Stomach smooth muscle (tissue), 2 donors: ENCODE data around the gene HAPLN2.
A peak's percentile ranks its signal among the peaks of the same experiment; 100 is the strongest.

ENCODE experiments used
- H3K27ac ChIP-seq: one replicate; pipeline ENCODE4 v1.7.0; 2013; ENCODE audit warnings: mild to moderate bottlenecking, low read length, inconsistent platforms
- H3K27me3 ChIP-seq, 2 donors: one replicate each; pipeline ENCODE4 v1.7.0; 2013; ENCODE audit warnings: low read length in 2 of 2; ENCODE audit not compliant: insufficient read depth in 2 of 2, control insufficient read depth in 1 of 2
- H3K36me3 ChIP-seq, 2 donors: one replicate each; pipeline ENCODE4 v1.7.0; 2013; ENCODE audit warnings: low read length in 2 of 2; ENCODE audit not compliant: control insufficient read depth in 2 of 2, insufficient read depth in 2 of 2
- H3K4me1 ChIP-seq: one replicate; pipeline ENCODE4 v1.7.0; 2013; ENCODE audit warnings: low read length; ENCODE audit not compliant: control insufficient read depth, insufficient read depth
- H3K4me3 ChIP-seq, 2 donors: one replicate each; pipeline ENCODE4 v1.7.0; 2013; ENCODE audit warnings: low read length in 2 of 2
- H3K9ac ChIP-seq, 2 donors: one replicate each; pipeline ENCODE4 v1.7.0; 2013; ENCODE audit warnings: low read length in 2 of 2, mild to moderate bottlenecking in 1 of 2
- H3K9me3 ChIP-seq, 2 donors: one replicate each; pipeline ENCODE4 v1.7.0; 2013; ENCODE audit warnings: low read length in 2 of 2; ENCODE audit not compliant: control insufficient read depth in 2 of 2
- donor health status: healthy.
- donor health status: Pancreatic carcinoma.

HAPLN2 gene

DNA sequence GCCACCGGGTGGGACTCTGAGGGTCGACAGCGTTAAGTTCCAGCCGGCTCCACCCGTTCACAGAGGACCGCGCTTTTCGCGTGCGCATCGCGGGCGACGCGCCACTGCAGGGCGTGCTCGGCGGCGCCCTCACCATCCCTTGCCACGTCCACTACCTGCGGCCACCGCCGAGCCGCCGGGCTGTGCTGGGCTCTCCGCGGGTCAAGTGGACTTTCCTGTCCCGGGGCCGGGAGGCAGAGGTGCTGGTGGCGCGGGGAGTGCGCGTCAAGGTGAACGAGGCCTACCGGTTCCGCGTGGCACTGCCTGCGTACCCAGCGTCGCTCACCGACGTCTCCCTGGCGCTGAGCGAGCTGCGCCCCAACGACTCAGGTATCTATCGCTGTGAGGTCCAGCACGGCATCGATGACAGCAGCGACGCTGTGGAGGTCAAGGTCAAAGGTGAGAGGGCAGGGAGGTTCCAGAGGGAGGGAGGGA lies 27.6 kb downstream of the HAPLN2 start:
- Histone ChIP-seq H3K9me3 (no peaks in the 10 kb centered on the region), H3K4me3 (no peak overlapping the region), H3K27ac (no peak overlapping the region), H3K9ac (no peak overlapping the region), H3K4me1 (peaks cover 7% of the 10 kb centered on the region), H3K36me3 (no peaks in the 10 kb centered on the region), H3K27me3 (peaks cover 55 to 57% of the 10 kb centered on the region in 2 donors)

DNA sequence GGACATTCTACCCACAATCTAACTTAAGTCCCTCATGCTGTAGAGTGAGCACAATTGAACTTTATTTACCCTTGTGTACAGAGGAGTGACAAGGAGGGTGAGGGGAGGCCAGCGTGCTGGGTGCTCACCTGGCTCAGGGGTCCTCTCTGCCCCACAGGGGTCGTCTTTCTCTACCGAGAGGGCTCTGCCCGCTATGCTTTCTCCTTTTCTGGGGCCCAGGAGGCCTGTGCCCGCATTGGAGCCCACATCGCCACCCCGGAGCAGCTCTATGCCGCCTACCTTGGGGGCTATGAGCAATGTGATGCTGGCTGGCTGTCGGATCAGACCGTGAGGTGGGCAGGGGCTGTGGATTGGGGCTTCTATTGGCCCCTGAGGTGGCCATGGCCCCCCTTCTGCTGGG lies 28.1 kb downstream of the HAPLN2 start:
- H3K4me3 ChIP-seq = no peak overlapping the region
- H3K27me3 ChIP-seq = peaks cover 51 to 59% of the 10 kb centered on the region in 2 donors
- H3K36me3 ChIP-seq = no peaks in the 10 kb centered on the region
- no peaks in the 10 kb centered on the region for H3K9me3 ChIP-seq
- peaks cover 2% of the 10 kb centered on the region for H3K4me1 ChIP-seq
- no peak overlapping the region for H3K9ac ChIP-seq
- H3K27ac ChIP-seq = no peak overlapping the region

DNA sequence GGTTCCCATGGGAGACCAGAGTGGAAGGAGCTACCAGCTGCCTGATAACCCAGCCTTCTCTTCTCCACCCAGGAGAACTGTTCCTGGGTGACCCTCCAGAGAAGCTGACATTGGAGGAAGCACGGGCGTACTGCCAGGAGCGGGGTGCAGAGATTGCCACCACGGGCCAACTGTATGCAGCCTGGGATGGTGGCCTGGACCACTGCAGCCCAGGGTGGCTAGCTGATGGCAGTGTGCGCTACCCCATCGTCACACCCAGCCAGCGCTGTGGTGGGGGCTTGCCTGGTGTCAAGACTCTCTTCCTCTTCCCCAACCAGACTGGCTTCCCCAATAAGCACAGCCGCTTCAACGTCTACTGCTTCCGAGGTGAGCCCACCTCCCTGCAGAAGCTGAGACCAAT lies 29.3 kb downstream of the HAPLN2 start:
- Histone ChIP-seq H3K36me3 (no peaks in the 10 kb centered on the region), H3K4me1 (no peaks in the 10 kb centered on the region), H3K4me3 (no peak overlapping the region), H3K27me3 (peaks cover 42 to 51% of the 10 kb centered on the region in 2 donors), H3K27ac (no peak overlapping the region), H3K9me3 (no peaks in the 10 kb centered on the region), H3K9ac (no peak overlapping the region)

DNA sequence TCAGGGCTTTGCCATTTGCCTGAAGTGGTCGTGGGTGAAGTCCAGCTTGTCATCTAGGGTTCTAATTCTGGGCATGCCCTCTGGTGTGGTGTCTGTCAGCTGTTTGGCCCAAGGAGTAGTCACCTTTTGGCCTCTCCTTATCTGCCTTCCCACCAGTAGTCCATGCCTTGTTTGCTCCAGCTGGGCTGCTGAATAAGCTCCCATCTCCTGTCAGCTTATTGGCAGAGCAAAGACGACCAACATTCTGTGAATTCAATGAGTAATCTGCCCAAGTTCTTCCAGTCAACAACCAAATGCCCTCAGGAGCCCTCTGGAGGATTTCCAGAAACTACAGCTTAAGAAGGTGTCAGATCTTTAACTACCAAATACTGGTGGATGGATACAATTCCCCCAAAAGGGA lies 29.7 kb downstream of the HAPLN2 start:
- H3K27me3 ChIP-seq = peaks cover 42 to 52% of the 10 kb centered on the region in 2 donors
- no peaks in the 10 kb centered on the region for H3K4me1 ChIP-seq
- H3K9me3 ChIP-seq = no peaks in the 10 kb centered on the region
- no peak overlapping the region for H3K27ac ChIP-seq
- H3K9ac ChIP-seq = no peak overlapping the region
- H3K36me3 ChIP-seq = no peaks in the 10 kb centered on the region
- H3K4me3 ChIP-seq = no peak overlapping the region

DNA sequence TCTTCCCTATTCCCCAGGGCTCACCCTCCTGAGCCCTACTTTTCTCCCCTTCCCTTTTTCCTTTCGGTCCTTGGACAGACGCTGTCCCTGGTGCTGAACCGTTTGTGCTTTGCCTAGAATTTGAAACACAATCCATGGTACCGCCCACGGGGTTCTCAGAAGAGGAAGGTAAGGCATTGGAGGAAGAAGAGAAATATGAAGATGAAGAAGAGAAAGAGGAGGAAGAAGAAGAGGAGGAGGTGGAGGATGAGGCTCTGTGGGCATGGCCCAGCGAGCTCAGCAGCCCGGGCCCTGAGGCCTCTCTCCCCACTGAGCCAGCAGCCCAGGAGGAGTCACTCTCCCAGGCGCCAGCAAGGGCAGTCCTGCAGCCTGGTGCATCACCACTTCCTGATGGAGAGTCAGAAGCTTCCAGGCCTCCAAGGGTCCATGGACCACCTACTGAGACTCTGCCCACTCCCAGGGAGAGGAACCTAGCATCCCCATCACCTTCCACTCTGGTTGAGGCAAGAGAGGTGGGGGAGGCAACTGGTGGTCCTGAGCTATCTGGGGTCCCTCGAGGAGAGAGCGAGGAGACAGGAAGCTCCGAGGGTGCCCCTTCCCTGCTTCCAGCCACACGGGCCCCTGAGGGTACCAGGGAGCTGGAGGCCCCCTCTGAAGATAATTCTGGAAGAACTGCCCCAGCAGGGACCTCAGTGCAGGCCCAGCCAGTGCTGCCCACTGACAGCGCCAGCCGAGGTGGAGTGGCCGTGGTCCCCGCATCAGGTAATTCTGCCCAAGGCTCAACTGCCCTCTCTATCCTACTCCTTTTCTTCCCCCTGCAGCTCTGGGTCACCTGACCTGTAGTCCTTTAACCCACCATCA lies 33.1 kb downstream of the HAPLN2 start:
- Histone ChIP-seq H3K9me3 (no peaks in the 10 kb centered on the region), H3K27ac (no peak overlapping the region), H3K4me3 (no peak overlapping the region), H3K36me3 (no peaks in the 10 kb centered on the region), H3K9ac (no peak overlapping the region), H3K4me1 (peaks cover 11% of the 10 kb centered on the region), H3K27me3 (peaks cover 17 to 34% of the 10 kb centered on the region in 2 donors)

DNA sequence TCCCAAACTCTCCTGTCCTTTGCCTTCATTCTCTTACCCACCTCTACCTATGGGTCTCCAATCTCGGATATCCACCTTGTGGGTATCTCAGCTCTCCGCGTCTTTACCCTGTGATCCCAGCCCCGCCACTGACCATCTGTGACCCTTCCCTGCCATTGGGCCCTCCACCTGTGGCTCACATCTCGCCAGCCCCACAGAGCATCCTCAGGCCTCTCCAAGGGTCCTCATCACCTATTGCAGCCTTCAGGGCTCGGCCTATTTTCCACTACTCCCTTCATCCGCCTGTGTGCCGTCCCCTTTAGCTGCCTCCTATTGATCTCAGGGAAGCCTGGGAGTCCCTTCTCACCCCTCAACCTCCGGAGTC lies 33.8 kb downstream of the HAPLN2 start:
- no peaks in the 10 kb centered on the region for H3K36me3 ChIP-seq
- H3K9me3 ChIP-seq = no peaks in the 10 kb centered on the region
- H3K4me1 ChIP-seq = peaks cover 15% of the 10 kb centered on the region
- H3K9ac ChIP-seq = no peak overlapping the region
- peaks cover 14 to 28% of the 10 kb centered on the region in 2 donors for H3K27me3 ChIP-seq
- H3K4me3 ChIP-seq = no peak overlapping the region
- no peak overlapping the region for H3K27ac ChIP-seq

DNA sequence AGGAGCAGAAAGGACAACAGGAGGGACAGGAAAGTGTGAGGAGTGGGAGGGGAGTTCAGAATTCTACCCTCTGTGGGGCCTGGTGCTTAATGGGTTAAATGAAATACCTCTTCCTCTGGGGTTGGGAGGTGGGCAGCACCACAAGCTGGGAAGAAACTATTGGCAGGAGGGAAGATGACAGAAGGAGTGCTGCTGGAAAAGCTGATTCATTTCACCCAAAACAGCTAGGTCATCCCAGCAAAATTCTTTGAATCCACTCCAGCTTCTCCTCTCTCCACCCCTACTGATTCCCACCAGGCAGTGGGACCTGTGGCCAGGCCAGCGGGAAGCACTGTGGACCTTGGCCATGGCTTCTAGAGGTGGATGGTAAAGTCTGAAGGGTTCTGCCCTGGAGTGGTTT lies 35.5 kb downstream of the HAPLN2 start:
- Histone ChIP-seq H3K4me1 (peaks cover 24% of the 10 kb centered on the region), H3K9ac (no peak overlapping the region), H3K27me3 (peaks cover 14 to 17% of the 10 kb centered on the region in 2 donors), H3K4me3 (no peak overlapping the region), H3K27ac (no peak overlapping the region), H3K9me3 (no peaks in the 10 kb centered on the region), H3K36me3 (no peaks in the 10 kb centered on the region)

DNA sequence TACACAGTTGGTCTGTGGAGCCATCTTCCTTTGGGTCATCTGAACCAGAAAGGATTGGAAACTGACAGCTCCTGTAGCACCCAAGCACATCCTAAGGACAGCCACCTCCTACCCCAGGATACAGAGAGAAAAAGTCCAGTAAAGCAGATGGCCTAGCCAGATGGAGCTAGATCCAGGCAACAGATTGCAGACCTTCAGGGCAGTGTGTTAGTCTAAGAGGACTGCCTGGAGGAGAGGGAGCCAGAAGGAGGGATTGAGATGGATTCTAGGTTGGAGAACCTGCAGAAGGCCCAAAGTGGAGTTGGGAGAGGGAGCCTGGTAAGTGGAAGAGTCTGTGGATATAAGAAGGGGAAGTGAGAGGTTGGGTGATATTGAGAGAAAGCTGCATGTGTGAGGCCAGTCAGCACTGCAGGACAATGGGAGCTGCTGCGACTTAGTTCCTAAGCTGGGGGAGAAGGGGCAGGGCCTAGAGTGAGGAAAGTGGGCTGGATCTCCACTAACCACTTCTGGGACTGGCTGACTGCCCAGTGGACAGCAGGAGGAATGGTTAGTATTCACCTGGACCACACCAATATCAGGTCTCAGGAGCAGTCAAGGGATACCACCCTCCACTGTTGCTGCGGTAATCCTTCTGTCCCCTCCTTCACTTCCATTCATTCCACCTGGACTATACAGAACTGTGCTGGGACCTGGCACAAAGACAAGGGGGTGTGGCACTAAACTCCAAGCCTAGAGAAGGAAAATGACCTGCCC lies 36.1 kb downstream of the HAPLN2 start:
- Histone ChIP-seq H3K4me3 (no peak overlapping the region), H3K9ac (no peak overlapping the region), H3K9me3 (no peaks in the 10 kb centered on the region), H3K36me3 (no peaks in the 10 kb centered on the region), H3K4me1 (peaks cover 30% of the 10 kb centered on the region), H3K27me3 (peaks cover 14% of the 10 kb centered on the region in 2 donors), H3K27ac (no peak overlapping the region)

DNA sequence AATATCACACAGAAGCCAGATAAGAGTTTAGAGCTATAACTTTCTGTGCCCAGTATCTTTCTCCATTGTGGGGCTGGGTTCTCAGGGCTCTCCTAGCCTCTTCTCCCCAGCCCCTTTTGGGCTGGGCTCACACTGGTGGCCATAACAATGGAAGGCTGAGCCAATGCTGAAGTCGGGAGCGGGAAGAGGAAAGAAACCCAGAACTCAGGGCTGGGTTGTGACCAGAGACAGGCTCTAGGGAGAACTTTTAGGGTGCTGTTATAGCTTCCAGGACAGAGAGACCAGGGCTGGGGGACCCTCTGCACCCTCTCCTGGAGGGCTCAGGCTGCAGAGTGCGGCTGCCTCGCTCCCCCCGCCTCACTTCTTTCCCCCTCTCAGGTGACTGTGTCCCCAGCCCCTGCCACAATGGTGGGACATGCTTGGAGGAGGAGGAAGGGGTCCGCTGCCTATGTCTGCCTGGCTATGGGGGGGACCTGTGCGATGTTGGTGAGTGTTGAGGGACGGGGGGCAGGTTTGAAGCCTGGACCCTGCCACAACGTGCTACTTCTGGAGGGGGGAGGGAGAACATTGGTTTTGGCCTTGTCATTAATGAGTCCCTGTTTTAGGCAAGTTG lies 36.8 kb downstream of the HAPLN2 start:
- H3K4me3 ChIP-seq = no peak overlapping the region
- no peaks in the 10 kb centered on the region for H3K9me3 ChIP-seq
- H3K9ac ChIP-seq = no peak overlapping the region
- no peaks in the 10 kb centered on the region for H3K36me3 ChIP-seq
- peaks cover 14% of the 10 kb centered on the region in 2 donors for H3K27me3 ChIP-seq
- H3K27ac ChIP-seq = no peak overlapping the region
- peaks cover 37% of the 10 kb centered on the region for H3K4me1 ChIP-seq

DNA sequence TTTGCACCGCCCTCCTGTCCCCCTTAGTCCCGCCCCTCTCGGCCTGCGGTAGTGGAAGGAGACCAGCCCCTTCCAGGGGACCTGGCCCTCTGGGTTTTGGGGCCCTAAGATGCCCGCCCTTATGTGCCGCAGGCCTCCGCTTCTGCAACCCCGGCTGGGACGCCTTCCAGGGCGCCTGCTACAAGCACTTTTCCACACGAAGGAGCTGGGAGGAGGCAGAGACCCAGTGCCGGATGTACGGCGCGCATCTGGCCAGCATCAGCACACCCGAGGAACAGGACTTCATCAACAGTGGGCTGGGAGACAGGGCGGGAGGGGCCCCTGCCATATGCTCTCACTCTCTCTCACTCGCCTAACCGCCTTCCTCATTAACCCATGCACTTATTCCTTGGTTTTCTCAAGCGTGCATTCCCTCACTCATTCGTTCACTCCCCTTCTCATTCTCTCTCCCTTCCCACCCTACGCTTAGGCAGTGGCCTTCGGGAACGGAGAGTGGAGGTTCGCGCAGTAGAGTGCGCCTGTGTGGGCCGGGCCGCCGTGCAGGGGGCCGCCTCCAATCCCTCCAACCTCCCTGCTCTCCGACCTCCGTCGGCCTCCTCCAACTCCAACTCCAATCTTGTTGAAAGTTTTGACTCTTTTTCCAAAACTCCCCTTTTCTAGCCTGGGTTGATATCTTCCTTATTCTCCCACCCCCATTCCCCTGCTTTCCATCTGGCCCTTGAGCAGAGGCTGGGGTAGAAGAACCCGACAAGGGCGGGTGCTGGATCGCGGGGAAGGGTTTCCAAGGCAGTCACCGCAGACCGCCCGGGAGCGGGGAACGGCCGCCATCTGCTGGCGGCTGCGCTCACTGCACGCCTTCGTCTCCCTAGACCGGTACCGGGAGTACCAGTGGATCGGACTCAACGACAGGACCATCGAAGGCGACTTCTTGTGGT lies 37.9 kb downstream of the HAPLN2 start:
- no peak overlapping the region for H3K27ac ChIP-seq
- H3K4me1 ChIP-seq = peaks cover 47% of the 10 kb centered on the region
- H3K4me3 ChIP-seq = peak overlapping the region; percentile 67 to 73
- H3K9ac ChIP-seq = peak overlapping the region; percentile 17 to 21
- H3K9me3 ChIP-seq = no peaks in the 10 kb centered on the region
- peaks cover 7 to 14% of the 10 kb centered on the region in 2 donors for H3K27me3 ChIP-seq
- H3K36me3 ChIP-seq = no peaks in the 10 kb centered on the region
